Mammary epithelial cell (primary cell): ENCODE data around the gene DCAF10.

Experiments
- CTCF ChIP-seq, 2 donors: IDR thresholded peaks in 1 of 2; conservative IDR thresholded peaks in 1 of 2; 2 replicates each; pipeline ENCODE4 v1.5.1; 2011 to 2012; ENCODE audit warnings: inconsistent platforms in 2 of 2, low read length in 2 of 2, mild to moderate bottlenecking in 2 of 2, control low read depth in 1 of 2, low read depth in 1 of 2; ENCODE audit not compliant: insufficient read depth in 1 of 2; ENCODE audit errors: extremely low read depth in 1 of 2
- EZH2 ChIP-seq: IDR thresholded peaks from 2 replicates; pipeline ENCODE4 v1.6.1; 2012; ENCODE audit warnings: low read length, inconsistent platforms, borderline replicate concordance

DNA sequence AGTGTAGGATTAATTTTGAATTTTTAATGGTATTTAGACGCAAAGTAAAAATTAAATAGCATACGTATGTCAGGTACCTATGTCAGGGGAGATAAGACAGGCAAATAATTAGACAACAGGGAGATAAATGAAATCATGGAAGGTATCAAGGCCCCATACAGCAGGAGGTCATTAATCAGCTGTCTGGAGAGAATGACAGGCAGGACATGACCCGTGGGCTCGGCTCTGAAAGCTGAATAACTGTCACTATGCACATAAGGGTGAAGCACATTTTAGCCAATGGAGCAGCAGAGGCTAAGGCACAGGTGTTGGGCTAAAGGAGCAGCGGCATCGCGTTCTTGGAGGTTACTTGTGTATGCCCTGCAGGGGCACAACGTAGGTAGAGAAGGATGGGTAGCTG is 91.5 kb downstream of the DCAF10 start:
- no peak for TF ChIP-seq CTCF (conservative IDR thresholded peaks at IDR 0.05 in 1 of 2, IDR thresholded peaks at IDR 0.05 in 1 of 2; ENCODE audit: extremely low read depth in 1 of 2, insufficient read depth in 1 of 2, low read depth in 1 of 2, low read length in 2 of 2)
- no peak for TF ChIP-seq EZH2
